Immature natural killer cell (primary cell): ENCODE results near the gene MACROD2. TPM values are rescaled to one million over a fixed set of nuclear protein-coding genes. Genes with fewer than 3 reads are reported as not detected.

ENCODE experiments used
- DNase-seq, 3 donors: peaks; one replicate each; pipeline ENCODE4 v3.0.0; 2022; ENCODE audit warnings: mixed read lengths in 1 of 3
- H3K27ac Mint-ChIP-seq, 6 donors: one replicate each; pipeline ENCODE4 v1.8.0; 2020; ENCODE audit warnings: mixed read lengths in 6 of 6, mild to moderate bottlenecking in 5 of 6, inconsistent platforms in 4 of 6, moderate library complexity in 3 of 6
- H3K27me3 Mint-ChIP-seq, 3 donors: one replicate each; pipeline ENCODE4 v1.8.0; 2020 to 2021; ENCODE audit warnings: low read depth in 3 of 3, mild to moderate bottlenecking in 3 of 3, mixed read lengths in 3 of 3, moderate library complexity in 3 of 3, inconsistent platforms in 1 of 3
- H3K36me3 Mint-ChIP-seq, 3 donors: one replicate each; pipeline ENCODE4 v1.8.0; 2020; ENCODE audit warnings: mixed read lengths in 3 of 3, inconsistent platforms in 2 of 3, mild to moderate bottlenecking in 2 of 3
- H3K4me1 Mint-ChIP-seq, 2 donors: one replicate each; pipeline ENCODE4 v1.8.0; 2020; ENCODE audit warnings: inconsistent platforms in 2 of 2, mild to moderate bottlenecking in 2 of 2, mixed read lengths in 2 of 2, moderate library complexity in 1 of 2
- H3K4me3 Mint-ChIP-seq, 5 donors: one replicate each; pipeline ENCODE4 v1.8.0; 2020; ENCODE audit warnings: mild to moderate bottlenecking in 5 of 5, mixed read lengths in 5 of 5, inconsistent platforms in 3 of 5, moderate library complexity in 3 of 5
- H3K9me3 Mint-ChIP-seq, 6 donors: one replicate each; pipeline ENCODE4 v1.8.0; 2020; ENCODE audit warnings: mild to moderate bottlenecking in 6 of 6, mixed read lengths in 6 of 6, inconsistent platforms in 4 of 6, moderate library complexity in 3 of 6
- polyA plus RNA-seq, 3 donors: library from polyadenylated mRNA; unstranded; fragments of 300-500 nt; fragmentation: Illumina TruSeq; gene quantifications; one replicate each; pipeline ENCODE4 v1.2.3, GENCODE V29; 2021

MACROD2 gene
- polyA plus RNA-seq, 3 donors from 2014 or later: not detected

GRCh38 chr20:15487682-15488081 lies 1492.4 kb downstream of the MACROD2 start:
- H3K4me1 Mint-ChIP-seq: no peaks in the 10 kb centered on the region
- H3K9me3 Mint-ChIP-seq: peaks cover 0 to 31% (median 5%) of the 10 kb centered on the region in 6 donors
- H3K27me3 Mint-ChIP-seq: no peaks in the 10 kb centered on the region
- DNase-seq: no peak
- H3K4me3 Mint-ChIP-seq: no peak overlapping the region
- H3K27ac Mint-ChIP-seq: no peak overlapping the region
- no peaks in the 10 kb centered on the region for H3K36me3 Mint-ChIP-seq

- no peak overlapping the region for H3K27ac Mint-ChIP-seq
- H3K27me3 Mint-ChIP-seq: peaks cover 0 to 5% (median 0%) of the 10 kb centered on the region in 3 donors
- peaks cover 0 to 36% (median 7%) of the 10 kb centered on the region in 6 donors for H3K9me3 Mint-ChIP-seq
- no peak overlapping the region for H3K4me3 Mint-ChIP-seq
- H3K36me3 Mint-ChIP-seq: peaks cover 0 to 2% (median 0%) of the 10 kb centered on the region in 3 donors
- no peak for DNase-seq
- no peaks in the 10 kb centered on the region for H3K4me1 Mint-ChIP-seq
These were observed 1496.3 kb downstream of the MACROD2 start for GRCh38 chr20:15491575-15491974.

GRCh38 chr20:15494851-15495250 lies 1499.5 kb downstream of the MACROD2 start:
- Mint-ChIP-seq H3K4me3 (no peak overlapping the region), H3K27me3 (peaks cover 0 to 5% (median 0%) of the 10 kb centered on the region in 3 donors), H3K4me1 (no peaks in the 10 kb centered on the region), H3K27ac (no peak overlapping the region), H3K9me3 (peaks cover 2 to 49% (median 8%) of the 10 kb centered on the region in 6 donors), H3K36me3 (peaks cover 0 to 2% (median 0%) of the 10 kb centered on the region in 3 donors)
- DNase-seq: no peak

GRCh38 chr20:15496501-15497039 lies 1501.3 kb downstream of the MACROD2 start:
- Mint-ChIP-seq H3K4me3 (no peak overlapping the region), H3K4me1 (no peaks in the 10 kb centered on the region), H3K27me3 (peaks cover 0 to 5% (median 0%) of the 10 kb centered on the region in 3 donors), H3K36me3 (peaks cover 0 to 2% (median 0%) of the 10 kb centered on the region in 3 donors), H3K9me3 (peaks cover 2 to 40% (median 7%) of the 10 kb centered on the region in 6 donors), H3K27ac (no peak overlapping the region)
- no peak for DNase-seq

- Mint-ChIP-seq H3K27ac (no peak overlapping the region), H3K36me3 (peaks cover 0 to 2% (median 0%) of the 10 kb centered on the region in 3 donors), H3K4me3 (no peak overlapping the region), H3K9me3 (peaks cover 2 to 28% (median 16%) of the 10 kb centered on the region in 6 donors), H3K4me1 (no peaks in the 10 kb centered on the region), H3K27me3 (peaks cover 1 to 5% (median 2%) of the 10 kb centered on the region in 3 donors)
- DNase-seq: no peak
These were observed 1503.6 kb downstream of the MACROD2 start for GRCh38 chr20:15498926-15499325.

- no peak overlapping the region for H3K27ac Mint-ChIP-seq
- no peaks in the 10 kb centered on the region for H3K4me1 Mint-ChIP-seq
- DNase-seq: no peak
- H3K36me3 Mint-ChIP-seq: no peaks in the 10 kb centered on the region
- H3K27me3 Mint-ChIP-seq: peaks cover 0 to 3% (median 2%) of the 10 kb centered on the region in 3 donors
- peaks cover 0 to 19% (median 5%) of the 10 kb centered on the region in 6 donors for H3K9me3 Mint-ChIP-seq
- H3K4me3 Mint-ChIP-seq: no peak overlapping the region
These were observed 1511.0 kb downstream of the MACROD2 start for GRCh38 chr20:15506311-15506710.

GRCh38 chr20:15507151-15507550 lies 1511.8 kb downstream of the MACROD2 start:
- Mint-ChIP-seq H3K27ac (no peak overlapping the region), H3K4me3 (no peak overlapping the region), H3K4me1 (no peaks in the 10 kb centered on the region), H3K27me3 (peaks cover 0 to 2% (median 2%) of the 10 kb centered on the region in 3 donors), H3K36me3 (no peaks in the 10 kb centered on the region), H3K9me3 (peaks cover 0 to 15% (median 5%) of the 10 kb centered on the region in 6 donors)
- no peak for DNase-seq

GRCh38 chr20:15511551-15511950 lies 1516.2 kb downstream of the MACROD2 start:
- Mint-ChIP-seq H3K27me3 (peaks cover 0 to 2% (median 0%) of the 10 kb centered on the region in 3 donors), H3K27ac (no peak overlapping the region), H3K4me1 (no peaks in the 10 kb centered on the region), H3K4me3 (no peak overlapping the region), H3K36me3 (no peaks in the 10 kb centered on the region), H3K9me3 (peaks cover 0 to 8% (median 2%) of the 10 kb centered on the region in 6 donors)
- DNase-seq: no peak

GRCh38 chr20:15512916-15513315 lies 1517.6 kb downstream of the MACROD2 start:
- Mint-ChIP-seq H3K9me3 (peaks cover 0 to 14% (median 3%) of the 10 kb centered on the region in 6 donors), H3K36me3 (no peaks in the 10 kb centered on the region), H3K4me3 (no peak overlapping the region), H3K27ac (no peak overlapping the region), H3K4me1 (no peaks in the 10 kb centered on the region), H3K27me3 (peaks cover 0 to 2% (median 0%) of the 10 kb centered on the region in 3 donors)
- DNase-seq: no peak

- peaks cover 0 to 1% (median 0%) of the 10 kb centered on the region in 3 donors for H3K27me3 Mint-ChIP-seq
- no peak overlapping the region for H3K4me3 Mint-ChIP-seq
- no peak for DNase-seq
- H3K9me3 Mint-ChIP-seq: peaks cover 0 to 22% (median 2%) of the 10 kb centered on the region in 6 donors
- no peaks in the 10 kb centered on the region for H3K4me1 Mint-ChIP-seq
- no peaks in the 10 kb centered on the region for H3K36me3 Mint-ChIP-seq
- no peak overlapping the region for H3K27ac Mint-ChIP-seq
These were observed 1520.4 kb downstream of the MACROD2 start for GRCh38 chr20:15515691-15516090.

- H3K4me3 Mint-ChIP-seq: no peak overlapping the region
- peaks cover 0 to 4% (median 0%) of the 10 kb centered on the region in 3 donors for H3K36me3 Mint-ChIP-seq
- H3K27me3 Mint-ChIP-seq: peaks cover 0 to 3% (median 0%) of the 10 kb centered on the region in 3 donors
- no peaks in the 10 kb centered on the region for H3K4me1 Mint-ChIP-seq
- no peak for DNase-seq
- no peak overlapping the region for H3K27ac Mint-ChIP-seq
- peaks cover 0 to 23% (median 5%) of the 10 kb centered on the region in 6 donors for H3K9me3 Mint-ChIP-seq
These were observed 1525.7 kb downstream of the MACROD2 start for GRCh38 chr20:15520930-15521524.

- Mint-ChIP-seq H3K27me3 (peaks cover 0 to 3% (median 0%) of the 10 kb centered on the region in 3 donors), H3K36me3 (peaks cover 0 to 4% (median 0%) of the 10 kb centered on the region in 3 donors), H3K4me3 (no peak overlapping the region), H3K9me3 (peaks cover 0 to 17% (median 8%) of the 10 kb centered on the region in 6 donors), H3K27ac (no peak overlapping the region), H3K4me1 (no peaks in the 10 kb centered on the region)
- DNase-seq: no peak
These were observed 1528.1 kb downstream of the MACROD2 start for GRCh38 chr20:15523400-15523799.

GRCh38 chr20:15528391-15529111 lies 1533.2 kb downstream of the MACROD2 start:
- Mint-ChIP-seq H3K4me1 (no peaks in the 10 kb centered on the region), H3K27me3 (peaks cover 0 to 2% (median 0%) of the 10 kb centered on the region in 3 donors), H3K27ac (no peak overlapping the region), H3K36me3 (peaks cover 0 to 4% (median 0%) of the 10 kb centered on the region in 3 donors), H3K9me3 (peaks cover 0 to 21% (median 6%) of the 10 kb centered on the region in 6 donors), H3K4me3 (no peak overlapping the region)
- no peak for DNase-seq

GRCh38 chr20:15535863-15536262 lies 1540.5 kb downstream of the MACROD2 start:
- H3K9me3 Mint-ChIP-seq: peaks cover 0 to 28% (median 3%) of the 10 kb centered on the region in 6 donors
- H3K4me1 Mint-ChIP-seq: no peaks in the 10 kb centered on the region
- H3K4me3 Mint-ChIP-seq: no peak overlapping the region
- no peak overlapping the region for H3K27ac Mint-ChIP-seq
- peaks cover 0 to 1% (median 0%) of the 10 kb centered on the region in 3 donors for H3K27me3 Mint-ChIP-seq
- no peak for DNase-seq
- no peaks in the 10 kb centered on the region for H3K36me3 Mint-ChIP-seq
